Measurements from ENCODE around the gene RBMS3.
"Not testable (repeated sequence)": the region's sequence is repeated elsewhere in the genome, so short reads cannot be mapped to it uniquely, and the experiment has no call there.

Gene RBMS3

DNA sequence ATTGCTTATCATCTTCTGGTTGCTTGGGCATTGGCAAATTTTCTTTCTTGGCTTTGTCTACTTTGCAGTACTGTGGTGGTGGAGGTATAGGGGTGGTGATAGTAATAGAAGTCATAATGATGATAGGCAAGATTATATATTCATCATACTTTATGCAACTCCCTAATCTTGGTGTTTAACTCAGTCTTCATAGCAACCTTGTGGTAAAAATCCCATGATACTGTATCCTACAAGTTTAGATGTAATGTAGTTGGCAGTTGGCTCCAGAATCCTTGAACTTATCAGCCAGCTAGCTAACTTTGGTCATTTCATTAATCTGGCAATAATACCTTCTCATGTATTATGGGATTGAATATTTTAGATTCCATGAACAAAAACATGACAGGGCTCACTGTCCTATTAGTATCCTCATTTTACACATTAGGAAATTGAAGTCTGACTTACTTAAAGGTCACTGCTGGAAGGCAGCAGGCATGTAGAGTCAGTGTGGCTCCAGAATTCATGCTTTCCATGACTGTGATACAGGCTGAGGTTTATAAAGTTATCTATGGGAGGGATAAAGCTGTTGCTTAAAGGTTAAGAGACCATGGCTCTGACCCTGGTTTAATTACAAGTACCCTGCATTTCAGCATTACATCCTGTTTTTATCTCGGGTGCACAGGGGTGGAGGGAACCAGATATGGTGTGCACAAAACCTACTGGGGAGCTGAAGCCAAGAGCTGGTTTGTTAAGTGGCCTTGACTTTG is 33.3 kb downstream of the RBMS3 start:
- no peak for DNase-seq

DNA sequence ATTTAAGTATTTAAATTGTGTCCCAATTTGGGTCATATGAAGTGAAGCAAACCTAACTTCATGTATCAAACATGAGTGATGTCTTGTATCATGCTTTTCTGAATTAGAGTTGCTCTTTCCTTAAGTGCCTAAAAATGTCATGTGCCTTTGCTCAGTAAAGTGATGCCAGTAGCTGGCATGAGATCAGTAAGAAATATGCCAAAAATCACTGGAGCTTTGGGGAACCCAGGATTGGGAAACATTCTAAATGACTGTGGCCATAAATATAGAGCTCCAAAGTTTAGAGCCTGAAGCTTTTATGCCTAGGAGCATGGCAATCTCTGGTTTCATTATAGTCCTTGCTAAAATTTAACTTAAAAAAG is 33.8 kb downstream of the RBMS3 start:
- no peak for DNase-seq

DNA sequence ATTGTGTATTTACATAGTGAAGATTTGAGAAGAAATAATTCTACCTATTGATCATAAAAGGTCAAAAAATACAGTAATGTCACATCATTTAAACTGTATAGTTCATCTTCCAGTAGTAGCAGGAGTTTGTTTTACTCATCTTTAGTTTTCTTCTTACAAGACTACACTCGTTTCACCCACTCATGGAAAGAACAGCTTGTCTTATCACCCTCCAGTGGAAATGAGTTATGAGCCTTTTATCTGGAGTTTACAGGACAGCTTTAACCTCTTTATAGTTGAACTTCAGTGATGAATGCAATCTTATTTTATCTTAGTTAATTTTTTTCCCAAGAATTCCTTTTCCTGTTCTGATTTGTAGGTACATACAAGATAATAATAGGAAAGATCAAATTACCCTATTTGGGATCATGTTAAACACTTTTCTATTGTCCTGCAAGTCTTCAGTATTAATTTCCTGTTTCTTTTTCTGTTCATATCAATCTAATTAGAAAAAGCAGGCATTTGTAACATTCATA is 36.8 kb downstream of the RBMS3 start:
- DNase-seq, result no peak

DNA sequence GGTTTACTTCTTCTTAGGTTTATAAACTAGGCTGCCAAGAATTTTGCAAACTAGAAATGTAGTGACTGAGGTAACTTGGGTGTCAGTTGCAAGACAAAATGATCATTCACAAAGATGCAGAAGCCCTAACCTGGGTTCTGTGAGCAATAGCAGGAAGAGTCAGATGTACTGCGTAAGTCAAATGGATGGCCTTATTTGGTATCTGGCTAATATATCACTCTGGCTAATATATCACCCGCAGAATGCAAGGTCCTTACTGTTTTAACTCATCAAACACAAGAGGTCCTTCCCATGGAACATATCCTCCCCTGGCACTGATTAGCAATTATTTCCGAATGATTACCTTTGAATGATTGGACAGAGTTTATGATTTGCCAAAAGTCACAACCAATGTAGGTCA is 37.4 kb downstream of the RBMS3 start:
- no peak for DNase-seq

DNA sequence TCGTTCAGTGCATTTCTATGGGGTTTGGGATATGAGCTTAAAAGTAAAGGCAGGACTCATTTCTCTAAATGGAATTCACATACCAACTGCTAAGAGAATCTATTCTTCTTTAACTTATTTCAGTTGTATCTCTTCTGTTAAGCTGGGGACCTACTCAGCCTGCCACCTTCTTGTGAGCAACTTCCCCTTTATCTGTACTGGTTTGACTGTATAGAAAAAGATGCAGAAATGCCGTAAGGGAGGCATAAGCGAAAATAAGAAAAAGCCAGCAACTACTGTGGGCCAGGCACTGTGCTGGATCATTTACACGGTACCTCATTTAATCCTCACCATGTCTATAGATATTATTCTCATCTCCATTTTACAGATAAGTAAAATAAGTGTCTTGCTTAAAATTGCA is 38.4 kb downstream of the RBMS3 start:
- DNase-seq, result no peak

DNA sequence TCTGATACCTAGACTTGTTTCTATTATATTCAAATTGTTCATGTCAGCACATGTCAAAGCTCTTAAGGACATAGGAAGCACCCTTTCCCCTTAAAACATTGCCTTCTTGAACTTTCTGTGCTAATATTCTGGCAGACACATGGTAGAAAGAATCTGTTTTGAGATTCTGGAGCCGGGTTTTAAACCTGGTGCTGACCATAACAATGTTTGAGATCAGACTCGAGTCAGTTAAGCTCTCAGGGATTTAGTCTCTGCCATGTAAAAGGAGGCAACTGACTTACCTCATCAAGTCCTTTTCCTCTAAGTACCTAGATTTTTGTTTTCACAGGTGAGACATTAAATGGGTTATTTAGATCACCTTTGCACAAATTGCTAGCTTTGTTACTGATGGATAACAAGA is 38.9 kb downstream of the RBMS3 start:
- no peak for DNase-seq

DNA sequence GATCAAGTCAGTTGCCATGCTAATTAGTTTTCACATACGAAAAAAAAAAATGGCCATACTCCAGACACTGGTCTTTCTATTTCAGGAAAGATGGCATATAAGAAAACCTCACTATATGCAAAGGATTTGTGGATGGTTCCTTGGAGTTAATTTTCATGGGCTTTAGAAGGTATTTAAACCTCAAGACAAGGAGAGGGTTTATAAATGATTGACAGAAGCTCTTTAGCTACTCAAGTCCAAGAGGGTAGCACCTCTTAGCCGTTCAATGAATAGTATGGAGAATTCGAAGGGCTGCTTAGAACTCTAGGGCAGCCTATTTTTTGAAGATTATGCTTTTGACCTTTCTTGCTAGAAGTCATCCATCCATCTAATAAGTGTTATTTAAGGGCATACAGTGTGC is 41.7 kb downstream of the RBMS3 start:
- DNase-seq, result no peak

DNA sequence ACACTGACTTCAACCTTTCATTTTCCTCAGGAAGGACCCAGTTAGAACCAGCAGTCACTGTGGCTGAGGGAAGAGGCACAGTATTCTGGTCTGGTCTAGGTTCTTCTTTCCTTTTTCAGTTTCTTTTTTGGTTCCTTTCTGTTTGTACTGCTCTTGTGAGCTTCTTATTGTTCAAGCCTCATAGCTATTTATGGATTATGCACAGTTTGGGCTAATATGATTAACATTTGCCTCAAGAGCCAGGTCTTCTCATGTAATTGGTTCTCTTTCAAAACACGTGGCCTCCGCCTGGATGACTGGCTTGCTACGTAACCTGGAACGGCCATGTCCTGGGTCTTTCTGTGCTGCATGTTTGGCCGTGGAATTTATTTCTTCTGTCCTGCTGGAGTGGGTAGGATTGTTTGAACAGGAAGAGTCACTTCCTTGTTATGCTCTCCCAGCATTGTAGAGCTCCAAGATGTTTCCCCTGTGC is 43.3 kb downstream of the RBMS3 start:
- no peak for DNase-seq

DNA sequence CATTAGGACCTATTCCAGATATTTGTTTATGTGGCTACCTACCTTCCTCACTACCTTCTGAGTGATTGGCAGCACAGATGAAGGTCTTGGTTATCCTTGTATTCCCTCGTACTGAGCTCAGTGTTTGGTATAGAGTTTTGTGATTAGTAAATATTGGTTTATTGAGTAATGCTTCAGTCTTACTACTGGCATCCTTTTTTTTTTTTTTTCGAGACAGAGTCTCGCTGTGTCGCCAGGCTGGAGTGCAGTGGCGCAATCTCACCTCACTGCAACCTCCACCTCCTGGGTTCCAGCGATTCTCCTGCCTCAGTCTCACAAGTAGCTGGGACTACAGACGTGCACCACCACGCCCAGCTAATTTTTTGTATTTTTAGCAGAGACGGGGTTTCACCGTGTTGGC is 45.7 kb downstream of the RBMS3 start:
- DNase-seq, result not testable (repeated sequence)

DNA sequence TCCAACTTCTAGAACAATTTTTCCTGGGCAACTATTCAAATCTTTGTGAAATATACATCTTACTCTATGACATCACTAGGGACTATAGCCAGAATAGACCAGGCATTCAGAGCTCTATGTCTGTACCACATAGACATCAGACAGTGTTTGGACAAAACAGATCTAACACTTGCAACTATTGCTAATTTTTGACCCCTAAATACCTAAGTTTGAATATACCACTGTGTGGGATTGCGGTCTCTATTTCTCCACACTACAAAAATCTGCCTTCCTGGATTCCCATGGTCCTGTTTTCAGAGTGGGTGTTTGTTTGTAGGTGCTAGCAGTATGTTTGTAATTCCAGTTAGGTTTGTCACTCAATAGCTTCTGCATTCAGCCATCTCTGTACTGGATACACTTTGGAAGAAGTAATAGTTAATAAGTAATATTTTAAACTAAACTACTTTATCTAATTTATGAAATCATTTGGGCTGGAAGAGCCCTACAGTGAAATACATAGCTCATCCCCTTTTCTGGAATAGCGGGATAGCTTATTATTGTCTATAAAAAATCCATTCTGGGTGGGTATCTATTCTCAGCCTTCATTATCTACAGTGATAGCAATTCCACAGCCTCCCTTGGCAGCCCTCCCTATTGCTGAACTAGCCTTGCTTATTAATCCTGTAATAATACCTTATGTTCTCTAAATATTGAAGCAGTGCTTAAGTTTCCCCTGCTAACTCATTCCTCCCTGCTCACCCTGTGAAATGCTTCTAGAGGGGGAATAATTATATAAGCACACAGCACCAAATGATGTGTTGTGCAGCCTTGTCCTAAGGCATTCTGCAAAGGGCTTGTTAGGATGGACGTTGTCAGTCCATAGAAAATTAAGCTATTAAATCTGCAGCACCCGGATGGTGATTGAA is 49.4 kb downstream of the RBMS3 start:
- DNase-seq, result no peak

DNA sequence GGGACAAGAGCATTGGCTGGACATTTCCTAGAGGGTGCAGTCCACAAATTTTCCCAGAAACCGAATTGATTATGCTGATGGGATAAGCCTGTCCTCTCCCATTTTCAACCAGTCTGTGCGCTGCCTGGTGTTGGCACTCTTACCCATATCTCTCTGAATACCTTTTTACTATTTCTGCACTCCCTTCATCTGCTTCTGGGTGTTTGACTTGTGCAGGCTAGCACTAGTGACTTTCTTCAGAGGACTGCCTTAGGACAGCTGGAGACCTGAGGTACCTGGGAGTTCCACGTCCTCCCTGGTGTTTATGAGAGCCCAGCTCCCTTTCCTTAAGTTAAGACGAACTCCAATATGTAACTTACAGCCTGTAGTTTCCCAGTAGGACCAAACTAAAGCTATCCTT is 50.2 kb downstream of the RBMS3 start:
- DNase-seq, result no peak

DNA sequence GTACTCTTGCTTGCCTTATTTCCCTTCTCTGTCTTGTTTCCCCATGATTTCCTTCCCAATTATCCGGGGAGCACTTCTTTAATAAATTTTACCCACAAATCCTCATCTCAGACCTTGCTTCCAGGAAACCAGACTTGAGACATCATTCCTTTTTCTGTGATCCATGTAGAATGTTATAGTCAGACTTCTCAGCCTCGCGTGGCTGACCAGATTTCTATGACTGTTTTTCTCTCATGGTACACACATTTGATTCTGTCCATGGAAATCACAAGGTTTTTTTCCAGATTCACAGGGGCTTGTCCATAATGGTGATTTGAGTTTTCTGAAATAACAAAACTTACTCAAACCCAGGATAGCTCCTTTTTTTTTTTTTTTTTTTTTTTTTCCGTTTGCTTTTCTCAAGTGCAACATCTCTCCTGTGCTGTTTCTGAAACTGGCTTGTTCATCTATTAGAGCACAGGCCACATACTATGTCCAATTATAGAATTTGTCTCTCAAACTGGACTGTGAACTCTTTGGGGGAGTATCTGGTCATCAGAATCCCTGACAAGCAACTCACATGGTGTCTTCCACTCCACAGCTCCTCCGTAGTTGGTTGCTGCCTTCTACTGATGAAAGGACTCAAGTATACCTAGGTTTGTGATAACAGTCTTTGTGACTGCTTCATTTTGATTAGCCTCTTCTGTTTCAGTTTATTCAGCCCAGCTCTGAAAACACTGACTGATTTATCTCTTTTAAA is 50.8 kb downstream of the RBMS3 start:
- DNase-seq, result no peak

DNA sequence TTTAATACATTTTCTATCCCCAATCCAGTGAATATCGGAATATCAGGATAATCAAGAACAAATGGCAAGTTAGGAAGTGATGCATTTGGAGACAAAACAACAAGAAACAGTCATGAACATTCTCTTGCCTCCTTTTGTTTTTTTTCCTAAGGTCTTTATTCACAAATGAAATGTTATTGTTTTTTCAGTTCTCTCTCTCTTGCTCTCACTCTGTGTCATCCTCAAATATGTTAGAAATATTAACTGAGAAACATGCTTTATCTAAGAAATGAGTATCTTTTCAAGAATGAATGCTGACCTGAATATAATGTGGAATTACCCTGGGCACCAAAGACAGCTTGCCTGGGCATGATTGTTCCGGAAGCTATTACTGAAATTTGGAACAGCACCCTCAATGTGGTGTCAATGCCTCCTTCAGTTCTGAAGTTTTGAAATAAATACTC is 51.3 kb downstream of the RBMS3 start:
- no peak for DNase-seq

DNA sequence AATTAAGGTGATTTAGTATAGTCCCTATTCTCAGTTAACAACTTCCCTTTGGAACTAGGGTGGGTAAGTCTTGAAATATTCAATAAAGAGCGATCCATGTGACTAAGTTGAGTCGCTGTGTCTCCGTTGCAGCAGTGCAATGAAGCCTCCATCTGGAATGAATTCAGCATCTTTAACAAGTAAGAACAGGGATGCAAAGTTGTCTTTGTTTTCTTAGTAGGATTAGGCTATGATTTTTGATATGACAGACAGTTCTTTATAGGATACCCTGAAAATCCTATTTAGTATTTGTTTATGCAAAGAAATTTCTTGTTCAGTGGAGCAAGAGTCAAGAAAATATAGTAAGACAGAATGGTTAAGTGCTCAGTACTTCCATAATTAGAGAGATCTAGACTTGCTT is 52.7 kb downstream of the RBMS3 start:
- no peak for DNase-seq

DNA sequence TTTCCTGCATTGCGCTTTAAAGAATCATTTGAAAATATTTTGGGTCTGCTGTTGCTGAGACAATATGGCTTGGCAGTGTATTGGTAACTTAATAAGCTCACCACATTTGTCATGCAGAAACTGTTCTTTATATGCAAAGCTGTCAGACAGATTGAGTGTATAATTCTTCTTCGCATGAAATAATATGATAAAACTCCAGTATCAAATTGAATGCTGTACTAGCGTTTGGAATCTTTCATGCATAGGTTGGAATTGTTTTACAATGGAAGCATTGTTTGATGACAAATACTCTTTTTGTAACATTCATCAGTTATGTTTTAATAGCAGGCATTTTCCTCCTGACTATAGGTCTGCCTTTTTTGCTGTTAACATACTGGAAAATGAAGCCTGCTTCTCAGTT is 53.8 kb downstream of the RBMS3 start:
- no peak for DNase-seq

DNA sequence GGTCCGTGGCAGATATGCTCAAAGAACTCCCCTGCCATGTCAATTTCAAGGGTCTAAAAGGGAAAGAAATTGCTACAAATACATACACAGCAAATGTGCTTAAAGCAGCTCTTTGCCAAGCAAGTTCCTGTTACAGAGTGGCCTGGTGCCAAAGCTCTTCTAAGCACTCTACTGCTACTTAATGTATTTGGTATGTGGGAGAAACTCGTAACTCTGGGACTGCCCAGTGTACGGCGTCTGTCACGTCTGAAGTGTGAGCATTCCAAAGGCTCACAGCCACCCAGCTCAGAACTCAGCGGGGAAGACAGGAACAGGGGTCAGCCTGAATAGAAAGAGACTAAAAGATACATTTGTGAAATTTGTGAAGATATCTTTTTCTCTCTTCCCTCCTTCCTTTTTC is 54.6 kb downstream of the RBMS3 start:
- DNase-seq, result peak; percentile 1

DNA sequence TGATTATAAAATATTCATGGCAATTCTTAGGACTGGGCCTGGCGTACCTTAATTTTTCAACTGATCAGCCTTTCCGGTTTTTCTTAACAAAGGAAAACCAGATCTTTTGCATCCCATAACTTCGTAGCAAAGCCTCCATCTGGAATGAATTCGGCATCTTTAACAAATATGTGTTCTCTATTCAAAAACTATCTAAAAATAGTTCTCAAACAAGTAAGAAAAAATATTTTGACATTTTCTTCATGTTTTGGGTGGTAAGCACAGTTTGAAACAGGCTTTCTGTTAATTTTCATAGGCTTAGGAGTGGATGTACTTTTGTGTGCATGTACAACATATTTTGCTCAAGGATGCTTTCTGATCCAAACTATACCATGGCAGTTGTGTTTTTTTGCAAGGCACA is 55.1 kb downstream of the RBMS3 start:
- no peak for DNase-seq

DNA sequence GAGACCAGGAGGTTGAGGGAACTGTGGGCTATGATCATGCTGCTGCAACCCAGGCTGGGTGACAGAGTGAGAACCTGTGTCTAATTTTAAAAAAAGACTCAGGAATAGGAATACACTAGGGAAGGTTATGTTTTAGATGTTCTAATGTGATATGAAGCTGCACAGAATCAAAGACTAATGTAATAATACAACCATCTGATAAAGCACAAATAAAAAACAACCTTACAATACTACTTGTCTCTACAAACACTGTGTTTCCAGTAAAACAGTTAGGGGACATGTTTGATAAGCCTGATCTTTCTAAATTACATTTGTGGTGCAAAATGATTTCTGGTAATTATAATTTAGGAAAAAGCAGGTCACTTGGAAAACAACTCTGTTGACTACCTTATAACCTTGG is 56.7 kb downstream of the RBMS3 start:
- DNase-seq, result no peak

DNA sequence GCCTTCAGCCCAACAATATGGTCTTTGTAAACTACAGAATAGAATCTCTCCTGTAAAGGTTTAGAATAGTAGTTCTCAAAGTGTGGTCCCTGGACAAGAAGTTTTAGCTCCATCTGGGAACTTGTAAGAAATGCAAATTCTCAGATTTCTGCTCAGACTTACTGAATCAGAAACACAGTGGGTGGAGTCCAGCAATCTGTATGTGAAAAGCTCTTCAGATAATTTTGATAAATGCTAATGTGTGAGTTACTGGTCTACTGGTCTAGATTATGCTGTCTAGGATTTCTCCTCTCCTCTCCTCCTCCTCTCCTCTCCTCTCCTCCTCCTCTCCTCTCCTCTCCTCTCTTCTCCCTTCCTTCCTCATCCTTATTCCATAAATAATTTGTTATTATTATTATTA is 57.5 kb downstream of the RBMS3 start:
- no peak for DNase-seq

DNA sequence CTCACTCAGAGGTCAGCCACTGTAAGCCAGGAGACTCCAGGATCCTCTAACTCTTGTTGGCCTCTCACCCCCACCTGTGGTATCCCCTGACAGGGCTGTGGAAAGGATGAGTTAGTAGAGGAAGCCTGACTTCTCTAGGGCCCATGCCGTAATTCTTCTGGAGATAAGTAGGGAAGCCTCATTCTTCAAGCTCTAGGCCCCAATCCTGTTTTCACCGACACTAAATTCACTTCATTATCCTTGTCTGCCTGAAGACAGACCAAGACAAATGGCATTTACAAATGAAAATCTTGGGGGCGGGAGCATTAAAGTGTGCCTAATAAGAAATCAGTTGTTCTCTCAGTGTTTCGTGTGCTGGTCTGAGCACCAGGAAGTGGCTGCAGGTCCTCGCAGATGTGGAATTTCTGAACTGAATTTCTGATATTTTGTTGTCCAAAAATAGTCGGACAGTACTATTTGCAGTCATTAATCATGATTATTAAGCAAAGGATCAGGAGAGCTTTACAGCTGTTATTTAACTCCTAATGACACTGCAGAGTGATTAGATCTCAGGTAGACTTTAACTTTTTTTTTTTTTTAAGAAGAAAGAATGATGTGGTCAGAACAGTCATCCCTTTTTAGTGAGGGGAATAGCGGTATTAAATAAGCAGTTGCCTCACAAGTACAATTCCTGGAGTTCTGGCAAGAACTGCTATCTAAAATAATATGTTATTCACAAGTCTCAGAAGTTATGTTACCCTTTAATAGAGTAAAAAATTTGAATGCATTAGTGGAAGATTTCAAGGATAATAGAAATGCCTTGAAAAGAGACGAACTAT is 58.4 kb downstream of the RBMS3 start:
- no peak for DNase-seq

DNA sequence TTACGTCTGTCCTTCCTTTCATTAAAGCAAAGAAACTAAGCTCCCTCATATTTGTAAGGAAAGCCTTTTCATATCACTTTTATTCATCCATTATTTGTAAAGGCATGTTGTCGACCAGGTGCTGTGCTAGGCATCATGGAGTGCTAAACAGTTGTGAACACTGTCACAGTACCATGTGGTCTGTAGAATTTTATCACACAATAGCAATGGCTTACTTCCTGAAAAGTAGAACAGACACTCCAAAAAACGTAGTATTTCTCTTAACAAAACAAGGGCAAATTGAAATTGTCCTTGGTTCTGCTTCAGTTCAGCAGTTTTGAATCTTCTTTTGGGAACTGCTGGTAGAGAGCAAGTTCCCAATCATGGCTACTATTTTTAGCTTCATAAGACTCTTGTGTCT is 63.3 kb downstream of the RBMS3 start:
- no peak for DNase-seq

DNA sequence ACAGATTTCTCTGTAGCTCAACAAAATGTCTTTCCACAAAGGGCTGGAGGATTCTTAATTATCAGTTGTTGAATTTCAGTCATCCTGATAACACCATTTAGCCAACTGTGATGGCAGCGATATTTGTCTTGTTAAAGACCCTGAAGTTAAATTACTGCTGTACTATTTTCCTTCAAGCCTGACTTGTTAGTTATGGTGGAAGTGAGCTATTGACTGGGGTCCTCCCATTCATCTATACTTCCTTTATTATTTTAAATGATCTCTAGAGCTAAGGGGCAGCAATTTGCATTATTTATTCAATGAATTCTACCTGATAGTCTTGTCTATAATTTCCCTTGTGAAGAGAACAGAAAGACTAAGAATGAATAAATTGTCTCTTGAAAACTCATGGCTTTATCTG is 64.1 kb downstream of the RBMS3 start:
- no peak for DNase-seq
